ENCODE data around the gene GABARAP.

Gene GABARAP

GRCh38 chr17:7239091-7240027 lies 2.9 kb downstream of the GABARAP start, which contains the start of gene PHF23:
PHF23 (minus strand) TSS chr17:7239457; CDS start chr17:7239279, 178 bp downstream.
- DNase-seq = peak; percentile 96

- no peak for DNase-seq
These were observed 3.7 kb downstream of the GABARAP start for GRCh38 chr17:7238420-7239090.

- DNase-seq = peak; percentile 73
These were observed 4.4 kb downstream of the GABARAP start for GRCh38 chr17:7237761-7238419.

GRCh38 chr17:7237266-7237760 lies 4.9 kb downstream of the GABARAP start:
- no peak for DNase-seq

GRCh38 chr17:7236808-7237207 lies 5.4 kb downstream of the GABARAP start:
- no peak for DNase-seq

GRCh38 chr17:7235693-7236665 lies 6.3 kb downstream of the GABARAP start:
- DNase-seq = no peak

- peak; percentile 89 for DNase-seq
These were observed 7.9 kb downstream of the GABARAP start, which contains the start of gene DVL2 for GRCh38 chr17:7234083-7234951. DVL2 (minus strand) TSS chr17:7234517; CDS start chr17:7234262, 255 bp downstream.

- no peak for DNase-seq
These were observed 8.6 kb downstream of the GABARAP start for GRCh38 chr17:7233701-7234082.

GRCh38 chr17:7232114-7232513 lies 10.1 kb downstream of the GABARAP start:
- DNase-seq = no peak

- no peak for DNase-seq
These were observed 12.7 kb downstream of the GABARAP start for GRCh38 chr17:7229504-7229903.

GRCh38 chr17:7228920-7229319 lies 13.3 kb downstream of the GABARAP start:
- DNase-seq = no peak

GRCh38 chr17:7226721-7227710 lies 15.2 kb downstream of the GABARAP start:
- DNase-seq = no peak

GRCh38 chr17:7225711-7226331 lies 16.4 kb downstream of the GABARAP start:
- DNase-seq = no peak

GRCh38 chr17:7224661-7225111 lies 17.6 kb downstream of the GABARAP start:
- no peak for DNase-seq

GRCh38 chr17:7224110-7224509 lies 18.1 kb downstream of the GABARAP start:
- no peak for DNase-seq

- no peak for DNase-seq
These were observed 18.9 kb downstream of the GABARAP start for GRCh38 chr17:7223375-7223774.

- DNase-seq = no peak
These were observed 19.3 kb downstream of the GABARAP start for GRCh38 chr17:7222972-7223292.

- no peak for DNase-seq
These were observed 19.9 kb downstream of the GABARAP start for GRCh38 chr17:7222093-7222971.

Measured in 8988T (cell line).